Stimulated activated CD4-positive, alpha-beta T cell treated with anti-CD3 and anti-CD28 coated beads, Interleukin-15, amount 100 ng/mL, for 48 hours (primary cell): Measurements from ENCODE around the gene ZNRF1.
"Not testable (repeated sequence)": the region's sequence is repeated elsewhere in the genome, so short reads cannot be mapped to it uniquely, and the experiment has no call there.

ENCODE experiments used
- DNase-seq, 2 donors: peaks; one replicate each; pipeline ENCODE4 v3.0.0-alpha.2; 2020; ENCODE audit warnings: low read depth in 2 of 2

Gene ZNRF1

DNA sequence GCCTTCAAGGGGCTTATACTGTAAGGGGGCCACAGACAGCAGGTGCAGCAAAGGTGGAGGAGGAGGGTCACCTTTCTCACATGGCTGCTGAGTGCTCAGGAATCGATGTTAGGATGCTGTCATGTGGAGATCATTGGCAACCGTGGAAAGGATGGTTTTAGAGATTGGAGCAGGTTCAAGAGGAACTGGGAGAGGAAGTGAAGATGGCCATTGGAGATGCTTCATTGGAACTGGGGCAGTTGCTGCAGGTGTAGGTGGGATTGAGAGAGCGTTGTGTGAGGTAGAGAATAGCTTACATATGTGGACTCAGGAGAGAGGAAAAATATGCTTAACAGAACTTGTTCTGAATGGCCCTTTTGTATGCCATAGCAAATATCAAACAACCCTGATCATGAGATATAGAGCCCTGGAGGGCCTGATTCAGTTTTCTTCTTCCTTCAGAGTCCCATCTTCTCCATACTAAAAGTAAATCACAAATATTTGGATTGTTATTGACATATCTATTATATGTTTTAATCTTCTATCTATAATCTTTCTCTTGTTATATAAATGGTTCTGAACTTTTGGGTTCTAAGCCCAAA lies 77.0 kb downstream of the ZNRF1 start:
- DNase-seq: no peak

DNA sequence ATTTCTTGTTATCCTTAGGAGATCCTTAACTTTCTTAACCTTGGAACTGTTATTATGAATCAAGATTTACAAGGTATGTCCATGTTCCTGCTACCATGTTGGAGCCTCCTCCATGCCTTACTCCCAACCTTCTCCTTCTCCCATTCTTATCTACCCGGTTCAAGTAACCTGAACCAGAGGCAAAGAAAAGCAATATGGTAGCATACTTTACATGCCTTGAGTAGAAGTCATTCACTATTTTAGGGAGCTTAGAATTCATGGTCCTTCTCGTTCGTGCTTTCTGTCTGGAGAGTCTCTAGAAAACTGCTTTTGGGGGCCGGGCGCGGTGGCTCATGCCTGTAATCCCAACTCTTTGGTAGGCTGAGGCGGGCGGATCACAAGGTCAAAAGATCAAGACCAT lies 80.1 kb downstream of the ZNRF1 start:
- DNase-seq: no peak

DNA sequence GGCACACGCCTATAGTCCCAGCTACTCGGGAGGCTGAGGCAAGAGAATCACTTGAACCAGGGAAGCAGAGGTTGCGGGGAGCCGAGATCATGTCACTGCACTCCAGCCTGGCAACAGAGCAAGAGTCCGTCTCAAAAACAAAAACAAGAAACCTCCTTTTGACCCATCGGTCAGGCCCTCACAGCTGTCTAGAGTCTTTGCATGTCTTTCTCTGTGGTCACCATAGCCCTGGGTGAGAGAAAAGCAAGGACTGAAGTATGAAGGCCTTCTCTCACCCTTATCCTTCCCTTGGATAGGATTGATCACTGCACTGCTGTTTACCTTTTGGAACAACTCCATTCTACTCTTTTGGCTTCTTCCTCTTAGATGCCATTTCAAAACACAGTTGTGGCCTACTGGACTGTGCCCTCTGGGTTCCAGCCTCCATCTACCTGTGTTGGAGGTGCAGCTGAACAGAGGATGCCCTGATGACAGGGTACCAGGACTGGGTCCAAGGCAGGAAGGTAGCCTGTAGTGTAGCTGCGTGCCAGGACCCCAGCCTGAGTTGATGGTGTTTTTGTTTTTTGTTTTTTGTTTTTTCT lies 80.6 kb downstream of the ZNRF1 start:
- DNase-seq: no peak

DNA sequence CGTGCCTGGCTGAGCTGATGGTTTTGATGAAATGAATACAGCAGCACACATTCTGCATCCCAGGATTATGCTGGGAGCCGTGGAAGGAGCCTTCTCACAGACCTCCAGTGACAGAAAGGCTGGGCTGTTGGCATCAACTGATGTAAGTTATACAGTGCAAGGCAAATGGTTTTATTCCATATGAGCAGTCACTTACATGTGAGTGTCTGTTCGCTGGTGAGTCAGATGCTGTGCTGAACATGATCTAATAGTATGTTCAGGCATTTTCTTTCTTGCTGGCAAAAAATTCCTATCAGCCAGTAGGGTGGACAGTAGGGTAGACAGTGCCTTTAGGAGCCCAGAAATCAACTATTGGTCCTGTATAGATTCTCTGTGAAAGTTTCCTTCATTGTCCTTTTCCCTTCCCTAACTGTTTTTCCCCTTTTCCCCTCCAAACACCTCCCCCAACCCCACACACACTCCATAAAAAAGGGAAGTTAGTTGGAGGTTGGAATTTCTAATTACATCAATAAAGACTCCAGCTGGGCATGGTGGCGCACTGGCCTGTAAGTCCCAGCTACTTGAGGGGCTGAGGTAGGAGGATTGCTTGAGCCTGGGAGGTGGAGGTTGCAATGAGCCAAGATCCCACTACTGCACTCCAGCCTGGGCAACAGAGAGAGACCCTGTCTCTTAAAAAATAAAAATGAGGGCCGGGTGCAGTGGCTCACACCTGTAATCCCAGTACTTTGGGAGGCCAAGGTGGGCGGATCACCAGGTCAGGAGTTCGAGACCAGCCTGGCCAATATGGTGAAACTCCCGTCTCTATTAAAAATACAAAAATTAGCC lies 81.6 kb downstream of the ZNRF1 start:
- DNase-seq: no peak

DNA sequence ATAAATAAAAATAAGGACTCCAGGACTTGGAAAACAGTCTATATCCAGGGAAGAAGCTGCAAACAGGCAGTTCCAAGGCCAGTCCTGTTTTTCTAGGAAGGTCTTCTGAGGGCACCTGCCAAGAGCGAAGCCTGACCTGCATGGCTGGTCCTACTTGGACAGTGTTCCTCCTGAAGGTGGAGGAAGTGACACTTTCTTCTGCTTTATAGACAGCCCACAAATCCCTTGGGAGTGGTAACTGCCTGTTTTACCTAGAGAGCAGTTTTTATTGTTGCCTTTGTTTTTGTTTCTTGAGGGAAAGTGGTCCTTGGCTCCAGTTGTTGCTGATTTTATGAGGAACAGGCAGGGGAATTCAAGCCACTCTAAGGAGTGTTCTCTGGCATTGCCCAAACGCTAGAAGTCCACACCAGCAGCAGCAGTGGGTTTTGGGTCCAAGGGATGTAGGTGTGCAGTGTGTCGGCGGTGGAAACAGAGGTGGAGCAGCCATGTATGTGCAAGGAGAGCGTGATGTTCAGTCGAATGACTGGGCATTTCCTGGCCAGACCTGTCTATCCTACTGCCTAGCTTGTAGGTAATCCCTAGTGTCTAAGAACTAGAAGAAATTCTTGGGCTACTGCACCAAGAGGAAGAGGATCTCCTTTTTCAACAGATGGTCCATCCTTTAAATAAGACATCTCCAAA lies 82.5 kb downstream of the ZNRF1 start:
- no peak for DNase-seq

DNA sequence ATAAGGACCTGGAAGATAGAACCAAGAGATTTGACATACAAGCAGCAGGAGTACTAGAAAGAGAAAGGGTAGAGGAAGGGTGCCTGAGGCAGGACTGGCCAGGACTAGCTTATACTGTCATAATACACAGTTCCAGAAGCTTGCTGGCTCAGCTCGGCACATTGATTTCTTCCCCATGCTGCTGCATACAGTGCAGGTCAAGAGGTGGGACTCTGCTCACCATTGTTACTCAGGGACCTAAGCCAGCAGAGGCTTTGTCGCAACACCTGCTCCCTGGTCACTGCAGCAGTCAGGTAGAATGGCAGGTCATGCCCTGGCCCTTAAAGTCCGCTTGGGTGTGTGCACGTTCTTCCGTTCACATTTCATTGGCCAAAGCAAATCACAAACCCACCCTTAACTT lies 85.0 kb downstream of the ZNRF1 start:
- DNase-seq: no peak

DNA sequence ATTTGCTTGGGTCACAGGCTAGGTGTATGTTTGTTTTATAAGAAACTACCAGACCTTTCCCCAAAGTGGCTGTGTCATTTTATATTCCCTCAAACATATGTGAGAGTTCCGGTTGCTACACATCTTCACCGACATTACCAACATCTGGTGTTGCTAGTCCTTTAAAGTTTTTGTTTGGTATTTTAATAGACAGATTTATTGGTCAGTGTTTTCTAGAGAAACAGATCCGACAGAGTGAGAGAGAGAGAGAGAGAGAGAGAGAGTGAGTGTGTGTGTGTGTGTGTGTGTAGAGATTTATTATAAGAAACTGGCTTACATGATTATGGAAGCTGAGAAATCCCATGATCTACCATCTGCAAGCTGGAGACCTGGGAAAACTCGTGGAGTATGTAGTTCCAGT lies 86.7 kb downstream of the ZNRF1 start:
- no peak for DNase-seq

DNA sequence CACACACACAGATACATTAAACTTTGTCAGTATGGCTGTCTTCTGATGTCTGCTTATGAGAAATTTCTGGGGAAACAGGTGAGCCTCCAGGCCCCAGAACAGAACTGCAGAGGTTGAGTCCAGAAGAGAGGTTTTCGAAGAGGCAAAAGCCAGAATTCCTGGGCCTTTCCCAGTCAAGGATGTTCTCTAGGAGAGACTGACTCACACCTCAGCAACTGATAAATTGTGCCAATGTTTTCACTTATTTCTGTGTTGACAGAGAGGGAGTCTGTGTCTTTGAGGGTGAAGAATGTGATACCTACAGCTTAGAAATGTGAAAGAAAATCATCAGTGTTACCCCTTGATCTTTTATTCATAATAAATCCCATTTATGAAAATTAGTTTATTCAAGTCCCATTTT lies 87.5 kb downstream of the ZNRF1 start:
- no peak for DNase-seq

DNA sequence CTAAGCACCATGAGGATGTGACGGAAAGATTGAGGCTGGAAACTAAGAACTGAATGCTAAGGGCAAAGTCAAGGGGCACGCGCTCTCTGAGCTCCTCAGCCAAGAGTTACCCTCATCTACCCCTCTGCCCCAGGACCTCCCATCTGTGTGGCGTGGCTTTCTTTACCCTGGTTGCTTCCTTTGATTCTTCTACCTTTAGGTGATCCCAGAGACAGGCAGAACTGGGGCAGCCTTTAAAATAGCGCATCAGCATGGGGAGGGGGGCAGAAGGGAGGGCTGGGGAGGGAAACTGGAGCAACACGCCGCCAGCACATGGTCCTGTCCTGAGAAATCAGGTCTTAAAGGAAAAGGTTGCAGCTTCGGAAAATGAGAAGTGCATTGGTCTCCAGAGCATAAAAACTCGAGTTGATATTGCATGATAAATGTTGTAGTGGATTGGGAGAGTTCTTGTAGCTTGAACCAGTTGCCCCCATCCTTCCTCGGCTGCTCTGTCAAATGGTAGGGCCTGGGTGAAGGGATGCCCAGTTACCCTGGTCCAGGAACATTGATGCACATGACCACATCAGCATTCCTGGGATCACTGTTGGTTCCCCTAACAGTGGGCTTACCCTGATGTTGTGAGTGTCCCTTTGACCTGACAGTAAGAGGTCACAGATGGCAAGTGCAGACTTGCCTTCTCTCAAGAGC lies 88.0 kb downstream of the ZNRF1 start:
- no peak for DNase-seq

DNA sequence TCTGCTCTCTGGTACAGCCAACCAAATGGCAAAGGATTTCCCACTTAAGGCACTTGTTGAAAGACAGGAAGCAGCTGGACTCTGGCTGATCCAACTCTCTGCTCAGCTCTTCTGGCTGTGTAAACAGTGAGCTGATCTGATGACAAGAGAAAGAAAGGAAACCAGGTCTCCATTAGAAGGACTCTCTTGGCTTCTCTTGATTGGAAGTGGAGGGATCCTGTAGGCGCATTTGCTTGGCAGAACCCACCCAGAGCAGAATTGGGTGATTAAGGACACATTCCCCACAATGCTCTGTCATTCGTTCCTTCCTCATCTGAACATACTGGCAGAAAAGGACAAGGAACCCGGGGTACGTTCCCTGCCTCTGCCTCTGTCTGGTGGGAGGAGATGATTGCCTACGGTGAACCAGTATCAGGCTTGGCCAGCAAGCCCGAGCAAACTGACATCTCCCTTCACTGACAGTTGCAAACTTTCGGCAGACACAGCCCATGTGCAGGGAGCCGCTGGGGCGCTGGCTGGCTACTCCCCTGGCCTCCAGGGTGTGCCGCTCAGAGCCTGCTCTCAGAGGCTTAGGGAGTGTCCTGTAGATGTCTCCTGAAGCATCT lies 88.7 kb downstream of the ZNRF1 start:
- DNase-seq: no peak

DNA sequence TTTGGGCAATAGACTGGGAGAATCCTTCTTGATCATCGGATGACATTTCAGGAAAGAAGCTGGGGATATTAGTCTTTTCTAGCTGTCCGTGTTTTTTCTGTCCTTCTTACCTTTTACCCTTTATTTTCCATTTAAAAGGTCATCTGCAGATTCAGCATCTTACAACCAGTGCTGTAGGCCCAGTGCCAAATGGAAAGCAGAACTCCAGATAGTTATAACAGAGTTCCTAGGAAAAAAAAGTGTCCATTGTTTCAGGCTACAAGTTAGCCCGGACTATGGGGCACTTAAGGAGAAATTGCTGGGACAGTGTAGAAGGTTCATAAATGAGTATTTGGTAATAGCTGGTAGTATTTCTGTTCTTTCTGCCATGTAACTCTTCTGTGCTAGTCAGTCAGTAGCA lies 89.4 kb downstream of the ZNRF1 start:
- DNase-seq: no peak

DNA sequence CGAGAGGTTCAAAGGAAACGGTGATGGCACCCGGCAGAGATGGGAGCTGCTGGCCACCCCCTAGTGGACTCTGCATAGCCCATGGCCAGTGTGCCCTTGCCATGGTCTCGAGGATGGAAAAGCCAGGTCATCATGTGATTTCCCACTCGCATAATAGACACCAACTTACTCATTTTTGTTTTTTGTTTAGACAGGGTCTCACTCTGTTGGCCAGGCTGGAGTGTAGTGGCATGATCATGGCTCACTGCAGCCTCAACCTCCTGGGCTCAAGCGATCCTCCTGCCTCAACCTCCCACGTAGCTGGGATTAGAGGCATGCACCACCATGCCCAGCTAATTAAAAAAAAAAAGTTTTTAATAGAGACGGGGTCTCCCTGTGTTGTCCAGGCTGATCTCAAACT lies 90.1 kb downstream of the ZNRF1 start:
- DNase-seq: no peak

DNA sequence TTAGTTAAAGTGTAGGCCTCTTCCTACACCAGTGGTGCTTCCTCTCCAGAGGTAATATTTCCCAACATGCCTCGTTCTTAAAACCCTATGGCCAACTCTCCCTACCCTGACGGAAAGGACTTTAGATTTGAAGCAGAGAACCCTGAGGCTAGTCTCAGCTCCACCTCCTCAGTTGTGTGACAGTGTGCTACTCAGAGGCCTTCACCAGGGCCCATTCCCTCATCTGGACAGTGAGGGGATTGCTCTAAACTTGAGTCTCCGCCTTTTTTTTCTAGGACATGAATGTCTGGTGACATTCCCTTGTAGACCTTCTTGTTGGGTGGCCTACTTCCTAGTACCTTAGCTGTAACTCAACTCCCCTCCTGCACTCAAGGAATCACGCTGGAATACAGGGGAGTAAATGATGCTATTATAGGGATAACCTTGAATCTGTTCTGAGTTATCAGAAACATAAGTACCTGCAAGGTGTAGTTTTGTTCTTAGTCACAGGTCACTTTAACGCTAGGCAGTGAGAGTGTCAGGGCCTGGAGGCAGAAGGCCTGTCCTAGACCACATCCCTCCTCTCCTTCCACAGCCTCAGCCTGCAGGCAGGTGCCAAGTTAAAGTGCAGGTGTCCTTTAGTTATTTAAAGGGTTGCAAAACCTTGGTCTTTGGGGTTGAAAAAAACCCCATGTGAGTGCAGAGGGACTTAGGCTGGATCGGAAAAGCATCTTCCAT lies 90.8 kb downstream of the ZNRF1 start:
- no peak for DNase-seq

DNA sequence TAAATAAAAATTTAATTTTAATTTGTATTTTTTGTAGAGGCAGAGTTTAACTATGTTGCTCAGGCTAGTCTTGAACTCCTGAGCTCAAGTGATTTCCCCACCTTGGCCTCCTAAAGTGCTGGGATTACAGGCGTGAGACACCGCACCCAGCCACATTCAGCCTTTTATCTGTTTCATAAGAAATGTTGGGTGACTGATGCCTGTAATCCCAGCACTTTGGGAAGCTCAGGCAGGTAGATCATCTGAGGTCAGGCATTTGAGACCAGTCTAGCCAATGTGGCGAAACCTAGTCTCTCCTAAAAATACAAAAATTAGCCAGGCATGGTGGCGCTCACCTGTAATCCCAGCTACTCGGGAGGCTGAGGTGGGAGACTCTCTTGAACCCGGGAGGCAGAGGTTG lies 92.1 kb downstream of the ZNRF1 start:
- not testable (repeated sequence) for DNase-seq

DNA sequence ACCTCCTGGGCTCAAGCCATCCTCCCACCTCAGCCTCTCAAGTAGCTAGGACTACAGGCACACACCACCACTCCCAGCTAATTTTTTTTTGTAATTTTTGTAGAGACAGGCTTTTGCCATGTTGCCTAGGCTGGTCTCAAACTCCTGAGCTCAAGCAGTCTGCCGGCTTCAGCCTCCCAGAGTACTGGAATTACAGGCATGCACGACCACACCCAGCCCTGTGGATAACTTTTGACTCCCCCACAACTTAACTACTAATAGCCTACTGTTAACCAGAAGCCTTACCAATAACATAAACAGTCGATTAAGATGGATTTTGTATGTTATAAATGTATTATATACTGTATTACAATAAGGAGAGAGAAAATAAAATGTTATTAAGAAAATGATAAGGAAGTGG lies 92.8 kb downstream of the ZNRF1 start:
- DNase-seq: not testable (repeated sequence)

DNA sequence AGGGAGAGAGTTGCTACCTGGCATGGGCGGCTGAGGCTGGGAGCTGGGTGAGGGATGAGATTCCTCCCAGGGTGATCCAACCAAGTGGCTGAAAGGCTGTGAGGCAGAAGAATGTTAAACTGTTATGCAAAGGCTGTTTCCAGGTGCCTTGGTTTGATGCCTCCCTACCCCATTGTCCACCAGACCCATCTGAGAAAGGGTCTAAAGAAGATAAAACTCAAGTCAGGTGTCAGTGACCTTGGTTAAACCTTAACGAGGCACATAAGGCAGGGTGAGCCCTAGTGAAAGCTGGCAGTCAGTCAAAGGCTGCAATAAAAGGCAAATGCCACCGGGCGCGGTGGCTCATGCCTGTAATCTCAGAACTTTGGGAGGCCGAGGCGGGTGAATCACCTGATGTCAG lies 94.0 kb downstream of the ZNRF1 start:
- no peak for DNase-seq

DNA sequence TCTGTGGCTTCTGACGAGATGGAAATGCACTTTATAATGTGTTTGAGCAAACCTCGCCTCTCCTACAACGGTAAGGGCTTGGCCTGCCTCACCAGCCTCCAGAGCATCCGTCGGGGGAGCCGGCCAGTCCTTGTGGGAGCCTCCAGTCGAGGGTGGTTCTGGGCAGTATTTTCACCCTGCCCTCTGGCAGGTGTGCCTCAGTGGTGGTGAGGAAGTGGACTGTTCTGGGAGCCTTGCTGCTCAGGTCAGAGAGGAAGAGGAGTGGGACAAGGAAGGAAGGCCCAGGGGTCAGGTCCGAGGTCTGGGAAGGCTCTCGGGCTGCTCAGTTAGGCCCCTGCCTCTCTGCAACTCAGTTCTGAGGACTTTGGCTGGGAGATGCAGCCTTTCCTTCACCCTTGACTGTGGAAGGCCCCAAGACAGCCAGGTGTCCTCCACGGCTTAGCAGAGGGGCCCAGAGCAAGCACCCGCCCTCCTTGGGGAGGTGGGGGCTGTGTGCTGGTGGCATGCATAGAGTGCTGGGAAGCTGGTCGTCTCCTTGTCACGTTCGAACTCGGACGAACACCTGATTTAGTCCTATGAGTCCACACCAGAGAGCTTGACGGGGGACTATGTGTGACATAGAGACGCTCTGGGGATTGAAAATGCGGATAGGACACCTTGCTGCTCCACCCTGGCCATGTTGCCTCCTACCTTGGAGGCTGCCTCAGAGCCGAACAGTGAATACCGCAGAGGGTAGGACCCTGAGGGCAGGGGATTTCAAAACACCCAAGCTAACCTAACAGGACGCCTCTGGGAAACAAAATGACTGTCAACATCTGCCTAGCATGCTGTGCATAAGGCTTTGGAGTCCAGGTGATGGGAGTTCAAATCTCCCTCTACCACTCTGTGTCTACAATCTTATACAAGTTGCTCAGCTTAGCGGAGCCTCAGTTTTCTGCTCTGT lies 95.0 kb downstream of the ZNRF1 start:
- no peak for DNase-seq

DNA sequence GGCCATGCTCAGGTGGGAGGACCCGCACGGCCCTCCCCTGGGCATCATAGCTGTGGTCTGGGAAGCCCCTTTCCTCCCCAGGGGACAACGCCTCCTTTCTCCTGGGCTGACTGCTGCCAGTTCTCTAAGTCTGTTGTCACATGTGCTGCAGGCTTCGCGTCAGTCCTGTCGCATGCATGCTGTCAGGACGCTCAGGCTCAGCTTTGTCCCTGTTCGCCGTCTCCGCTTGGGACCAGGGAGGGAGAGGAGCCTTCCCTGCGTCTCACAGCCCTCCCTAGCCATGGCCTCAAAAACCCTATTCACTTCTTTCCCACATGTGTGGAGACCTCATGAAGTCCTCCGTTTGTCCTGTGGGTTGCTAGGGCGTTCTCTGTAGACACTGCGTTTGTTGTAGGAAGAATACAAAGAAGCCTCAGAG lies 96.4 kb downstream of the ZNRF1 start:
- DNase-seq: no peak

DNA sequence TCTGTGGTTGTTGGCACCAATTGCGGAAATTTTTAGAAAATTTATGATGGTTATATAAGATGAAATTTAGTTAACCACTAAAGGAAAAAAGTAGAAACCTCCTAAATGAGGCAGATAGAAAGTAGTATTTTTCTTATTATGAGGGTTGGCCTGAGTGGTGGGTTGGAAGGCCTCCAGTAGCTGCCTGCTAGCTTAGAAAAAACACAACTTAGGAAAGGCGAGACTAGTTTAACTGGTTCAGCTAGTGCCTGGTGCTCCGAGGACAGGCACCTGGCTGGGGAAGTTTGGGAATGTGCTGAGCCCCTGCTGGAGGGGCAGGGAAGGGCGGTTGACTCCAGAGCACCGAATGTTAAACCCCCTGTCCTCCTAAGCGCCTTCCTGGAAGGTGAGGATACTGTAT lies 97.8 kb downstream of the ZNRF1 start:
- DNase-seq: no peak

DNA sequence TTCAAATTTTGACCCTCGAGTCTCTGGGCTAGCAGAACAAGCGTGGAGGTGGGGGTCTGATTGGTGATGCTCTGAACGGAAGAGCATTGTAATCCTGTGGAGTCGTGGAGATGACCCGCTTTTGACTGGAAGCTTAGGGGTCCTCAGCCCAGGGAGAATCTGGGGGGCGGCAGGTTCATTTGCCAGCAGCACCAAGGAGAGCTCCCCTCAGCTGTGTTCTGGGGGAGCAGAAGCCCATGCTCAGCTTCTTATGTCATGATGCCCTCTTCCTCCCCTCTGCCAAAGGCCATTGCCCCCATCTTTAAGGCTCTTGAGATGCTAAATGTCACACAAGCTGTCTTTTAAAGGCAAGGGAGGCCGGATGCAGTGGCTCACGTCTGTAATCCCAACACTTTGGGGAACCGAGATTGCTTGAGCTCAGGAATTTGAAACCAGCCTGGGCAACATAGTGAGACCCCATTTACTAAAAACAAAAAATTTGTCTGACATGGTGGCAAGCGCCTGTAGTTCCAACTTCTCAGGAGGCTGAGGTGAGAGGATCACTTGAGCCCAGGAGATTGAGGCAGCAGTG lies 98.5 kb downstream of the ZNRF1 start:
- DNase-seq: no peak
